Uterus (tissue), 4 donors: ENCODE measurements around the gene CDC42EP5. TPM values are rescaled to one million over a fixed set of nuclear protein-coding genes. Genes with fewer than 3 reads are reported as not detected.
A peak's percentile ranks its signal among the peaks of the same experiment; 100 is the strongest.

Experiments used
- DNase-seq, 2 donors: peaks; one replicate each; pipeline ENCODE4 v3.0.0-alpha.2; 2019 to 2020
- H3K27ac ChIP-seq, 2 donors: fragments of 200-600 bp; sonication (generic); 1 replicate in 1 of 2; 2 replicates in 1 of 2; pipeline ENCODE4 v1.5.1; 2016 to 2018
- H3K27me3 ChIP-seq, 2 donors: fragments of 200-600 bp; sonication (generic); one replicate each; pipeline ENCODE4 v1.5.1; 2018 to 2019; ENCODE audit warnings: control low read depth in 1 of 2
- H3K36me3 ChIP-seq, 2 donors: fragments of 200-600 bp; sonication (generic); one replicate each; pipeline ENCODE4 v1.5.1; 2019; ENCODE audit warnings: control low read depth in 1 of 2
- H3K4me1 ChIP-seq, 2 donors: fragments of 200-600 bp; sonication (generic); one replicate each; pipeline ENCODE4 v1.5.1; 2018 to 2019; ENCODE audit warnings: control low read depth in 1 of 2
- H3K4me3 ChIP-seq, 2 donors: fragments of 200-600 bp; sonication (generic); 1 replicate in 1 of 2; 2 replicates in 1 of 2; pipeline ENCODE4 v1.5.1; 2018 to 2019; ENCODE audit warnings: mild to moderate bottlenecking in 1 of 2
- H3K9me3 ChIP-seq, 2 donors: fragments of 200-600 bp; sonication (generic); one replicate each; pipeline ENCODE4 v1.5.1; 2019; ENCODE audit warnings: control low read depth in 1 of 2
- POLR2A ChIP-seq, 2 donors: fragments of 450-650 bp; IDR thresholded peaks; one replicate each; pipeline ENCODE4 v1.6.1; 2016; ENCODE audit warnings: antibody characterized with exemption in 2 of 2, mild to moderate bottlenecking in 1 of 2, moderate library complexity in 1 of 2
- intact Hi-C: fragments of 100-400 bp; cut with DNase I; formaldehyde crosslinking; loops from one replicate; pipeline ENCODE4 v1.15.1; 2023; ENCODE audit warnings: low total_unique reads
- total RNA-seq, 4 donors: library from RNA; depleted of rRNA in 3 of 4; stranded (reverse); fragments of >200 nt in 3 of 4; gene quantifications; one replicate each; pipeline versions ENCODE4 v1.1.0 to v1.2.4, GENCODE V29; 2014 to 2023
- TF ChIP-seq, protein P1 (sequence below), 4 experiments: fragments of 200-600 bp in 2 of 4; fragments of 450-650 bp in 2 of 4; sonication (generic) in 2 of 4; IDR thresholded peaks; one replicate each; pipeline ENCODE4 v1.5.1; 2016 to 2019; ENCODE audit warnings: antibody characterized with exemption in 4 of 4, mild to moderate bottlenecking in 2 of 4, moderate library complexity in 1 of 4
- donor health status: DM: yes; HTN: yes; CAD: no.

The CDC42EP5 gene
- total RNA-seq, 4 donors from 2014 or later = 1.8 to 39.8 (median 16.1) TPM

DNA sequence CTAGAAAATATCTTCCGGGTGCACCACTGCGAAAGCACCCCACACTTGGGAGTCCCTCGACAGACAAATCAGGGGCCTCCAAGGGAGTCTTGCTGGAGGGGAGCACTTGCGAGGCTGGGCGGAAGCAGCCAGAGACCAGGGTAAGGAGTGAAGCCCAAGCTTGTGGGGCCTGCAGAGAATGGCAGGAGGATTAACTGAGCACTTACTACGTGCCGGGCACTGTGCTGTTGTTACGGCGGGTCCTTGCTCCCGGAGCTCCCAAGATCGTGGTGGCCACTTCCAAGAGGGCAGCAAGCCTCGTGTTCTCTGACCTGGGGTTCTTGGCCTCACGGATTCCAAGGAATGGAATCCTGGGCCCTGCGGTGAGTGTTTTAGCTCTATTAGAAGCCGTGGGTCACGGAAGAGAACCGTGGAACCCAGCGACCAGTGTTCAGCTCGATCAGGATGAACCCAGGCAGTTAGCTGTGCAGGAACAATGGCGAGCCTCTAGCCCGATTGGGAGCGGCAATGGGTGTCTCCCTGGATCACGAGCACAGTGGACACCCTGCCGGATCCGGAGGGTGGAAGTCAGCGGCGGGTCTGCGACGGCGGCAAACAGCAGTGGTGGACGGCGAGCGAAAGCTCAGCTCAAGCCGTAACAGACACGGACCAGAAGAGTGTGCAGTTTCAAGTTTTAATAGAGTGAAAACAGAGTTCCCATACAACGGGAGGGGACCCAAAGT is 48.3 kb downstream of the CDC42EP5 start:
- H3K4me1 ChIP-seq = no peaks in the 10 kb centered on the region
- no peak for TF ChIP-seq POLR2A (IDR thresholded peaks at IDR 0.05)
- TF ChIP-seq, protein P1, sequence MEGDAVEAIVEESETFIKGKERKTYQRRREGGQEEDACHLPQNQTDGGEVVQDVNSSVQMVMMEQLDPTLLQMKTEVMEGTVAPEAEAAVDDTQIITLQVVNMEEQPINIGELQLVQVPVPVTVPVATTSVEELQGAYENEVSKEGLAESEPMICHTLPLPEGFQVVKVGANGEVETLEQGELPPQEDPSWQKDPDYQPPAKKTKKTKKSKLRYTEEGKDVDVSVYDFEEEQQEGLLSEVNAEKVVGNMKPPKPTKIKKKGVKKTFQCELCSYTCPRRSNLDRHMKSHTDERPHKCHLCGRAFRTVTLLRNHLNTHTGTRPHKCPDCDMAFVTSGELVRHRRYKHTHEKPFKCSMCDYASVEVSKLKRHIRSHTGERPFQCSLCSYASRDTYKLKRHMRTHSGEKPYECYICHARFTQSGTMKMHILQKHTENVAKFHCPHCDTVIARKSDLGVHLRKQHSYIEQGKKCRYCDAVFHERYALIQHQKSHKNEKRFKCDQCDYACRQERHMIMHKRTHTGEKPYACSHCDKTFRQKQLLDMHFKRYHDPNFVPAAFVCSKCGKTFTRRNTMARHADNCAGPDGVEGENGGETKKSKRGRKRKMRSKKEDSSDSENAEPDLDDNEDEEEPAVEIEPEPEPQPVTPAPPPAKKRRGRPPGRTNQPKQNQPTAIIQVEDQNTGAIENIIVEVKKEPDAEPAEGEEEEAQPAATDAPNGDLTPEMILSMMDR (IDR thresholded peaks at IDR 0.05) = no peak
- no peaks in the 10 kb centered on the region for H3K9me3 ChIP-seq
- intact Hi-C loops = no loop called here
- H3K4me3 ChIP-seq = no peak overlapping the region
- no peaks in the 10 kb centered on the region for H3K36me3 ChIP-seq
- H3K27me3 ChIP-seq = peaks cover 7 to 14% of the 10 kb centered on the region in 2 donors
- DNase-seq = no peak
- H3K27ac ChIP-seq = no peak overlapping the region

DNA sequence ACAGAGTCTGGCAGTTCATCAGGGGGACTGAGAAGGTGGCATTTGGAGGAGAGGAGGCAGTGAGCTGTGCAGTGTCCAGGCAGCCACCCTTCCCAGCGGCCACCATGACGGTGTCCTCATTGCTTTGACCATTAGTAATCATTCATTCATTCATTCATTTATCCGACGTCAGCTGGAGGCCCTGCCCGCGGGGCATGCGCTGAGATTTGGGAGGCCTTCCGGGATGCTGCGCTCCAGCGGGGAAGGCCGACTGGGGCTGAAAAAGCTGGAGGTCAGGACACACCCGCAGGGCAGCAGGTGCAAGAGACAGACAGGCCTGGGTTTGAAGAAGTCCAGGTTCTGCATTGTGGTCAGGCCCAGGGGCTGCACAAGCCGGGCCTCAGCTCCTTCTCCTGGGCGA is 48.9 kb downstream of the CDC42EP5 start:
- H3K27me3 ChIP-seq = peaks cover 6 to 7% of the 10 kb centered on the region in 2 donors
- H3K4me1 ChIP-seq = no peaks in the 10 kb centered on the region
- no peak for DNase-seq
- H3K36me3 ChIP-seq = no peaks in the 10 kb centered on the region
- no peaks in the 10 kb centered on the region for H3K9me3 ChIP-seq
- TF ChIP-seq, protein P1 (IDR thresholded peaks at IDR 0.05) = no peak
- TF ChIP-seq POLR2A (IDR thresholded peaks at IDR 0.05) = no peak
- no peak overlapping the region for H3K4me3 ChIP-seq
- no peak overlapping the region for H3K27ac ChIP-seq
- intact Hi-C loops = no loop called here

DNA sequence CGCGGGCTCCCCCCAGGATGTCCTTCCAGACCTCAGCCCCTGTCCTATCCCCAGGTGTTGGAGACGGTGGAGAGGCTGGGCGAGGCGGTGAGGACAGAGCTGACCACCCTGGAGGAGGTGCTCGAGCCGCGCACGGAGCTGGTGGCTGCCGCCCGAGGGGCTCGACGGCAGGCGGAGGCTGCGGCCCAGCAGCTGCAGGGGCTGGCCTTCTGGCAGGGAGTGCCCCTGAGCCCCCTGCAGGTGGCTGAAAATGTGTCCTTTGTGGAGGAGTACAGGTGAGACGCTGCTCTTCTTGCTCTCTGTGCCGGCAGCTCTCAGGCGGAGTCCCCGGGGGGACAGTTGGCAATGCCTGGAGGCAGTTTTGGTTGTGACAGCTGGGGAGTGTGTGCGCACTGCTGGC is 51.0 kb downstream of the CDC42EP5 start:
- H3K9me3 ChIP-seq = no peaks in the 10 kb centered on the region

DNA sequence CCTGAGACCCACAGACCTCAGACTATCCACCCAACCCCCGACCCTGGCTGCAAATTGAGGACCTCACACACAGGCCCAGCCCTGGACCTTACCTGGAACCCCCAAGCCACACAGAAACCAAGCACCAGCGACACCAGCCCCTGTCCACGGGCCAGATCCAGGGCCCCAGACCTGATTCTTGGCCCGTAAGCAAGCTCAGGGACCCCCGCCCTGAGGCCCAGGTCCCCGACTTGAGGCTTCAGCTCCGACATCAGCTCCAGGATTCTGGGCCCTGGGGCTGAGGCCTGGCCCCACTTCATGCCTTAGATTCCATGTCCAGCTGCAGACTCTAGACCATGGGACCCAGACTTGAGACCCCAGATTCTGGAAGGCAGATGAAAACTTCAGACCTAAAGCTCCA is 51.6 kb downstream of the CDC42EP5 start:
- Histone ChIP-seq H3K9me3 (no peaks in the 10 kb centered on the region), H3K27me3 (peaks cover 3 to 4% of the 10 kb centered on the region in 2 donors), H3K4me1 (no peaks in the 10 kb centered on the region), H3K27ac (peak overlapping the region in 1 of 2 donors; percentile 60), H3K4me3 (no peak overlapping the region), H3K36me3 (no peaks in the 10 kb centered on the region)
- TF ChIP-seq POLR2A (IDR thresholded peaks at IDR 0.05) = no peak
- TF ChIP-seq, protein P1 (IDR thresholded peaks at IDR 0.05) = no peak
- intact Hi-C loops = no loop called here
- no peak for DNase-seq

More for the DNA sequence above, 51.0 kb downstream of the CDC42EP5 start:
- H3K27ac ChIP-seq = no peak overlapping the region
- H3K27me3 ChIP-seq = peaks cover 3% of the 10 kb centered on the region in 2 donors
- TF ChIP-seq, protein P1 (IDR thresholded peaks at IDR 0.05) = no peak
- TF ChIP-seq POLR2A (IDR thresholded peaks at IDR 0.05) = no peak
- no peak overlapping the region for H3K4me3 ChIP-seq
- no peaks in the 10 kb centered on the region for H3K36me3 ChIP-seq
- intact Hi-C loops = no loop called here
- no peaks in the 10 kb centered on the region for H3K4me1 ChIP-seq
- DNase-seq = no peak

DNA sequence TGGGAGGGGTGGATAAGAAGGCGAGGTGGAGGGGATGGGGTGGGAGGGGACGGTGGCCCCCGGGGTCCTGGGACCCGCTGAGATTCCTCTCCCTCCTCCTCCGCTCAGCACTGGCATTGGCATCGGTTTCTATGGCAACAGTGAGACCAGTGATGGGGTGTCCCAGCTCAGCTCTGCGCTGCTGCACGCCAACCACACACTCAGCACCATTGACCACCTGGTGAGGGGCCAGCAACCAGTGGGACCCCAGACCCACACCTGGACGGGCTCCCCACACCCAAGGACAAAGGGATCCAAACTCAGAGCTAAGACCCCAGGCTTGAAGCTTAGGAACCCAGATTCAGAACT is 52.0 kb downstream of the CDC42EP5 start:
- Histone ChIP-seq H3K9me3 (no peaks in the 10 kb centered on the region), H3K27me3 (peaks cover 3 to 7% of the 10 kb centered on the region in 2 donors), H3K4me1 (no peaks in the 10 kb centered on the region), H3K4me3 (no peak overlapping the region), H3K27ac (peak overlapping the region in 1 of 2 donors; percentile 60), H3K36me3 (no peaks in the 10 kb centered on the region)
- no peak for TF ChIP-seq POLR2A (IDR thresholded peaks at IDR 0.05)
- TF ChIP-seq, protein P1 (IDR thresholded peaks at IDR 0.05) = no peak
- intact Hi-C loops = no loop called here
- no peak for DNase-seq
